Measurements from ENCODE around the gene PER1. TPM values are rescaled to one million over a fixed set of nuclear protein-coding genes. Genes with fewer than 3 reads are reported as not detected.

PER1 gene
- total and polyA plus RNA-seq, 9 of the 15 experiments (the other 6 are each of a cell fraction or from before 2014, with no cell fraction given), result 0.13 to 26.0 (median 3.4) TPM

DNA sequence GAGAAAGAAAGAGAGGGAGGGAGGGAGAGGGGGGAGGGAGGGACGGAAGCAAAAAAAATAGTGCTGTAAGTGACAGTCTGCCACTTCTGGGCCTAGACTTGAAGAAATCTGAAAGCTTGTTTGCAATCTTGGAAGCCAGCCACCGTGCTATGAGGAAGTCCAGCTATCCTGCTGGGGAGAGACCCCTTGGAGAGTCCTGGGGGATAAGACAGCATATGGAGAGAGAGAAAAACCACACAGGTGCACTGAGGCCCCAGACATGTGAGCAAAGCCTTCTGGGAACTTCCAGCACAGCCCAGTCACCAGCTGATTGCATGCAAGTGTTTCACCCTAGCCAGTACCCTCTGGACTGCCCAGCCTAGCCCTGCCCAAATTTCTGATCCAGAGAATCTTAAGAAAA, 52.1 kb downstream of the PER1 start:
- ChIA-PET CTCF (ENCODE audit: low intra/inter-chr PET ratio) (no interaction called here), POLR2A (interaction anchor here (0.6 kb wide), 1 partner anchor 788 kb away, joined by 3 read pairs; no protein-coding TSS in a partner anchor)
- FAIRE-seq (no peak), ATAC-seq (no peak), DNase-seq (ENCODE audit: extremely low read depth in 1 of 4, low spot score in 3 of 4) (no peak)
- no peak overlapping the region for H3K4me3 ChIP-seq
- H3K9ac ChIP-seq (ENCODE audit: insufficient read depth in 1 of 2, low read depth in 2 of 2, low read length in 2 of 2), result no peak overlapping the region
- no peaks in the 10 kb centered on the region for H3K36me3 ChIP-seq (ENCODE audit: control insufficient read depth, insufficient read depth, low read length)
- TF ChIP-seq ZNF3 (CRISPR knock-in tag; IDR thresholded peaks at IDR 0.05) (no peak), CHCHD3 (CRISPR knock-in tag; IDR thresholded peaks at IDR 0.05) (no peak), ZNF174 (CRISPR knock-in tag; IDR thresholded peaks at IDR 0.05) (no peak), PCBP1 (IDR thresholded peaks at IDR 0.05; ENCODE audit: low read depth, low read length, poor library complexity, severe bottlenecking) (no peak), ZNF408 (CRISPR knock-in tag; IDR thresholded peaks at IDR 0.05; ENCODE audit: low read depth) (no peak)
- TF ChIP-seq, protein P1, sequence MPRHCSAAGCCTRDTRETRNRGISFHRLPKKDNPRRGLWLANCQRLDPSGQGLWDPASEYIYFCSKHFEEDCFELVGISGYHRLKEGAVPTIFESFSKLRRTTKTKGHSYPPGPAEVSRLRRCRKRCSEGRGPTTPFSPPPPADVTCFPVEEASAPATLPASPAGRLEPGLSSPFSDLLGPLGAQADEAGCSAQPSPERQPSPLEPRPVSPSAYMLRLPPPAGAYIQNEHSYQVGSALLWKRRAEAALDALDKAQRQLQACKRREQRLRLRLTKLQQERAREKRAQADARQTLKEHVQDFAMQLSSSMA (CRISPR knock-in tag; IDR thresholded peaks at IDR 0.05), result no peak
- H3K4me2 ChIP-seq (ENCODE audit: insufficient read depth, low read length), result no peak overlapping the region
- no peaks in the 10 kb centered on the region for H3K9me3 ChIP-seq (replicated peaks; ENCODE audit: control insufficient read depth, insufficient read depth, low read depth, low read length)
- no peaks in the 10 kb centered on the region for H3K79me2 ChIP-seq (ENCODE audit: control insufficient read depth, insufficient read depth, low read length)
- no peak overlapping the region for H2AFZ ChIP-seq (ENCODE audit: low read depth, low read length)
- H3K4me1 ChIP-seq (replicated peaks in 1 of 2; ENCODE audit: control insufficient read depth in 2 of 2, insufficient read depth in 2 of 2, low read length in 2 of 2), result no peaks in the 10 kb centered on the region; a peak in 1 of 5 replicates
- in situ Hi-C loops (cut with MboI), result no loop called here
- H3K27me3 ChIP-seq (ENCODE audit: control insufficient read depth in 2 of 2, insufficient read depth in 2 of 2, low read length in 2 of 2), result no peaks in the 10 kb centered on the region
- no peaks in the 10 kb centered on the region for H3K9me1 ChIP-seq (ENCODE audit: control insufficient read depth, insufficient read depth, low read length)
- H4K20me1 ChIP-seq (replicated peaks; ENCODE audit: control insufficient read depth, insufficient read depth, low read length), result no peaks in the 10 kb centered on the region
- intact Hi-C loops (cut with micrococcal nuclease), result no loop called here
- no peak overlapping the region for H3K27ac ChIP-seq (ENCODE audit: extremely low read depth, low read depth, low read length)
- WGBS (ENCODE audit: insufficient coverage, low coverage, missing lambda C conversion rate), result no CpG with 5 or more reads among the region's 2 CpGs
- BruUV-seq (replicated peaks), result no TSS peak

DNA sequence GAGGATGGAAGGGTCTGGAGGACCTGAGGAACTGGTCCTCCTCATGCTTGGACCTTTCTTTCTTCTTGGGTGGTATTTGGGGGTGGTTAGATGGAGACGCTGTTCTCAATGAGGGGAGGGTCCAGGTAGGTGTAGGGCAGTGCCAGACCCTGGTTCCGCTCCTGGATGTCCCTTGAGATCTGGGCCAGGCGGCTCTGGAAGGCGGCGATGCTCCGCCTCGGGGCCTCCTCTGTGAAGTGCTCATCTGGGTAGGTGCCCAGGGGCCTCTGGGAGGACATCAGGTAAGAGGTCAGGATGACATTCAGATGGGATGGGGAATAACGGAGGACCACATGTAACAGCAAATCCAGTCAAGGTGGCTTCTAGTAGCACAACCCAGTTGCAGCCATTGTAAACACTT, 55.7 kb downstream of the PER1 start:
- Histone ChIP-seq H3K4me3 (no peak overlapping the region), H3K27ac (ENCODE audit: extremely low read depth, low read depth, low read length) (no peak overlapping the region), H3K79me2 (ENCODE audit: control insufficient read depth, insufficient read depth, low read length) (no peaks in the 10 kb centered on the region), H2AFZ (ENCODE audit: low read depth, low read length) (no peak overlapping the region), H3K27me3 (ENCODE audit: control insufficient read depth in 2 of 2, insufficient read depth in 2 of 2, low read length in 2 of 2) (peaks cover 0 to 13% of the 10 kb centered on the region in 2 experiments; a peak in 2 of 5 replicates), H3K36me3 (ENCODE audit: control insufficient read depth, insufficient read depth, low read length) (no peaks in the 10 kb centered on the region), H4K20me1 (replicated peaks; ENCODE audit: control insufficient read depth, insufficient read depth, low read length) (no peaks in the 10 kb centered on the region), H3K9me3 (replicated peaks; ENCODE audit: control insufficient read depth, insufficient read depth, low read depth, low read length) (no peaks in the 10 kb centered on the region), H3K9ac (ENCODE audit: insufficient read depth in 1 of 2, low read depth in 2 of 2, low read length in 2 of 2) (no peak overlapping the region), H3K4me1 (replicated peaks in 1 of 2; ENCODE audit: control insufficient read depth in 2 of 2, insufficient read depth in 2 of 2, low read length in 2 of 2) (no peaks in the 10 kb centered on the region; a peak in 1 of 5 replicates), H3K4me2 (ENCODE audit: insufficient read depth, low read length) (no peak overlapping the region), H3K9me1 (ENCODE audit: control insufficient read depth, insufficient read depth, low read length) (no peaks in the 10 kb centered on the region)
- DNase-seq (ENCODE audit: extremely low read depth in 1 of 4, low spot score in 3 of 4) (no peak), ATAC-seq (no peak), FAIRE-seq (no peak)
- ChIA-PET CTCF (ENCODE audit: low intra/inter-chr PET ratio) (no interaction called here), POLR2A (no interaction called here)
- BruUV-seq (replicated peaks), result no TSS peak
- in situ Hi-C loops (cut with MboI), result no loop called here
- 33% methylated on average over 4 of the region's 8 CpGs for WGBS (ENCODE audit: insufficient coverage, low coverage, missing lambda C conversion rate)
- intact Hi-C loops (cut with micrococcal nuclease), result no loop called here
- TF ChIP-seq SIX5 (IDR thresholded peaks at IDR 0.05; ENCODE audit: borderline replicate concordance in 1 of 2, insufficient read depth in 1 of 2, low read depth in 1 of 2, low read length in 2 of 2) (no peak), ZSCAN32 (CRISPR knock-in tag; IDR thresholded peaks at IDR 0.05) (no peak), ZNF134 (CRISPR knock-in tag; conservative IDR thresholded peaks at IDR 0.05) (no peak)
- TF ChIP-seq, protein P2, sequence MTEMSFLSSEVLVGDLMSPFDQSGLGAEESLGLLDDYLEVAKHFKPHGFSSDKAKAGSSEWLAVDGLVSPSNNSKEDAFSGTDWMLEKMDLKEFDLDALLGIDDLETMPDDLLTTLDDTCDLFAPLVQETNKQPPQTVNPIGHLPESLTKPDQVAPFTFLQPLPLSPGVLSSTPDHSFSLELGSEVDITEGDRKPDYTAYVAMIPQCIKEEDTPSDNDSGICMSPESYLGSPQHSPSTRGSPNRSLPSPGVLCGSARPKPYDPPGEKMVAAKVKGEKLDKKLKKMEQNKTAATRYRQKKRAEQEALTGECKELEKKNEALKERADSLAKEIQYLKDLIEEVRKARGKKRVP (CRISPR knock-in tag; IDR thresholded peaks at IDR 0.05), result no peak
- TF ChIP-seq, protein P3, sequence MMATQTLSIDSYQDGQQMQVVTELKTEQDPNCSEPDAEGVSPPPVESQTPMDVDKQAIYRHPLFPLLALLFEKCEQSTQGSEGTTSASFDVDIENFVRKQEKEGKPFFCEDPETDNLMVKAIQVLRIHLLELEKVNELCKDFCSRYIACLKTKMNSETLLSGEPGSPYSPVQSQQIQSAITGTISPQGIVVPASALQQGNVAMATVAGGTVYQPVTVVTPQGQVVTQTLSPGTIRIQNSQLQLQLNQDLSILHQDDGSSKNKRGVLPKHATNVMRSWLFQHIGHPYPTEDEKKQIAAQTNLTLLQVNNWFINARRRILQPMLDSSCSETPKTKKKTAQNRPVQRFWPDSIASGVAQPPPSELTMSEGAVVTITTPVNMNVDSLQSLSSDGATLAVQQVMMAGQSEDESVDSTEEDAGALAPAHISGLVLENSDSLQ (IDR thresholded peaks at IDR 0.05), result no peak
- TF ChIP-seq, protein P4, sequence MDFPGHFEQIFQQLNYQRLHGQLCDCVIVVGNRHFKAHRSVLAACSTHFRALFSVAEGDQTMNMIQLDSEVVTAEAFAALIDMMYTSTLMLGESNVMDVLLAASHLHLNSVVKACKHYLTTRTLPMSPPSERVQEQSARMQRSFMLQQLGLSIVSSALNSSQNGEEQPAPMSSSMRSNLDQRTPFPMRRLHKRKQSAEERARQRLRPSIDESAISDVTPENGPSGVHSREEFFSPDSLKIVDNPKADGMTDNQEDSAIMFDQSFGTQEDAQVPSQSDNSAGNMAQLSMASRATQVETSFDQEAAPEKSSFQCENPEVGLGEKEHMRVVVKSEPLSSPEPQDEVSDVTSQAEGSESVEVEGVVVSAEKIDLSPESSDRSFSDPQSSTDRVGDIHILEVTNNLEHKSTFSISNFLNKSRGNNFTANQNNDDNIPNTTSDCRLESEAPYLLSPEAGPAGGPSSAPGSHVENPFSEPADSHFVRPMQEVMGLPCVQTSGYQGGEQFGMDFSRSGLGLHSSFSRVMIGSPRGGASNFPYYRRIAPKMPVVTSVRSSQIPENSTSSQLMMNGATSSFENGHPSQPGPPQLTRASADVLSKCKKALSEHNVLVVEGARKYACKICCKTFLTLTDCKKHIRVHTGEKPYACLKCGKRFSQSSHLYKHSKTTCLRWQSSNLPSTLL (IDR thresholded peaks at IDR 0.05), result no peak

Measured in K562 (cell line).